Activated CD4-positive, alpha-beta T cell treated with anti-CD3 and anti-CD28 coated beads, Interleukin-2, amount 50 U/mL, for 4 hours (primary cell): ENCODE results near the gene VMAC.

Source experiments
- DNase-seq, 2 experiments: peaks; one replicate each; pipeline ENCODE4 v3.0.0-alpha.2; 2020

The VMAC gene

GRCh38 chr19:5907241-5907640, 2.6 kb downstream of the VMAC start:
- no peak for DNase-seq

- DNase-seq, result no peak
These were observed 4.2 kb downstream of the VMAC start for GRCh38 chr19:5908773-5909442.

- no peak for DNase-seq
These were observed 5.9 kb downstream of the VMAC start for GRCh38 chr19:5910638-5910907.

- DNase-seq, result no peak
These were observed 6.7 kb downstream of the VMAC start for GRCh38 chr19:5911366-5911765.

GRCh38 chr19:5913739-5914357, 9.2 kb downstream of the VMAC start, which contains the start of gene CAPS:
CAPS (plus strand) TSS chr19:5914254; CDS start chr19:5914407, 153 bp downstream.
- DNase-seq, result no peak

- DNase-seq, result no peak
These were observed 9.7 kb downstream of the VMAC start for GRCh38 chr19:5914358-5914774.

GRCh38 chr19:5914946-5915781, 10.5 kb downstream of the VMAC start:
- no peak for DNase-seq

GRCh38 chr19:5915782-5916165, 11.1 kb downstream of the VMAC start:
- DNase-seq, result no peak

- no peak for DNase-seq
These were observed 11.6 kb downstream of the VMAC start for GRCh38 chr19:5916181-5916708.

- DNase-seq, result no peak
These were observed 12.9 kb downstream of the VMAC start for GRCh38 chr19:5917431-5918107.

- DNase-seq, result no peak
These were observed 13.9 kb downstream of the VMAC start for GRCh38 chr19:5918463-5919079.

- DNase-seq, result no peak
These were observed 17.0 kb downstream of the VMAC start for GRCh38 chr19:5921516-5922160.

- no peak for DNase-seq
These were observed 17.5 kb downstream of the VMAC start for GRCh38 chr19:5922161-5922545.

GRCh38 chr19:5923356-5923755, 18.7 kb downstream of the VMAC start:
- DNase-seq, result no peak

- no peak for DNase-seq
These were observed 21.3 kb downstream of the VMAC start for GRCh38 chr19:5925830-5926427.

GRCh38 chr19:5926641-5927440, 22.2 kb downstream of the VMAC start:
- DNase-seq, result no peak

- DNase-seq, result no peak
These were observed 22.8 kb downstream of the VMAC start for GRCh38 chr19:5927441-5927821.

GRCh38 chr19:5929179-5929578, 24.5 kb downstream of the VMAC start:
- no peak for DNase-seq

GRCh38 chr19:5929625-5930024, 25.0 kb downstream of the VMAC start:
- no peak for DNase-seq

GRCh38 chr19:5931251-5931650, 26.6 kb downstream of the VMAC start:
- no peak for DNase-seq

GRCh38 chr19:5932146-5932545, 27.5 kb downstream of the VMAC start:
- DNase-seq, result no peak
